HEK293 (cell line): ENCODE data around the gene EPHB1.

Experiments
- CTCF ChIP-seq: fragments of 450-650 bp; formaldehyde crosslinking; IDR thresholded peaks from 2 replicates; pipeline ENCODE4 v1.5.1; 2016; ENCODE audit warnings: missing biosample characterization, missing genetic modification characterization
- KLF9 ChIP-seq: fragments of 450-650 bp; formaldehyde crosslinking; IDR thresholded peaks from 2 replicates; pipeline ENCODE4 v1.5.1; 2016; ENCODE audit warnings: missing biosample characterization, missing genetic modification characterization, low read depth
- ZNF112 ChIP-seq: fragments of 450-650 bp; formaldehyde crosslinking; IDR thresholded peaks from 2 replicates; pipeline ENCODE4 v1.5.0; 2017; ENCODE audit warnings: missing biosample characterization, missing genetic modification characterization
- ZNF239 ChIP-seq: fragments of 450-650 bp; formaldehyde crosslinking; IDR thresholded peaks from 2 replicates; pipeline ENCODE4 v1.5.1; 2016; ENCODE audit warnings: missing biosample characterization, missing genetic modification characterization
- ZNF24 ChIP-seq: fragments of 450-650 bp; formaldehyde crosslinking; IDR thresholded peaks from 2 replicates; pipeline ENCODE4 v1.5.1; 2016; ENCODE audit warnings: missing biosample characterization, missing genetic modification characterization
- ZNF341 ChIP-seq: fragments of 450-650 bp; formaldehyde crosslinking; IDR thresholded peaks from 2 replicates; pipeline ENCODE4; 2016; ENCODE audit warnings: low read depth, missing biosample characterization, missing genetic modification characterization
- ZNF449 ChIP-seq: fragments of 450-650 bp; formaldehyde crosslinking; IDR thresholded peaks from 2 replicates; pipeline ENCODE4 v1.5.1; 2017; ENCODE audit warnings: missing biosample characterization, mild to moderate bottlenecking, missing genetic modification characterization, moderate library complexity
- ZNF629 ChIP-seq: fragments of 450-650 bp; formaldehyde crosslinking; IDR thresholded peaks from 2 replicates; pipeline ENCODE4 v1.5.1; 2017; ENCODE audit warnings: missing biosample characterization, missing genetic modification characterization
- ZNF76 ChIP-seq: fragments of 450-650 bp; formaldehyde crosslinking; IDR thresholded peaks from 2 replicates; pipeline ENCODE4; 2016; ENCODE audit warnings: low read depth, missing biosample characterization, missing genetic modification characterization, borderline replicate concordance
- ZNF785 ChIP-seq: fragments of 450-650 bp; formaldehyde crosslinking; IDR thresholded peaks from 2 replicates; pipeline ENCODE4 v1.5.1; 2016; ENCODE audit warnings: missing biosample characterization, missing genetic modification characterization
- ZSCAN18 ChIP-seq: fragments of 450-650 bp; formaldehyde crosslinking; IDR thresholded peaks from 2 replicates; pipeline ENCODE4 v1.5.1; 2016; ENCODE audit warnings: missing biosample characterization, missing genetic modification characterization
- TF ChIP-seq, protein P1 (sequence below): fragments of 450-650 bp; formaldehyde crosslinking; IDR thresholded peaks from 2 replicates; pipeline ENCODE4 v1.5.1; 2016; ENCODE audit warnings: missing biosample characterization, missing genetic modification characterization

DNA sequence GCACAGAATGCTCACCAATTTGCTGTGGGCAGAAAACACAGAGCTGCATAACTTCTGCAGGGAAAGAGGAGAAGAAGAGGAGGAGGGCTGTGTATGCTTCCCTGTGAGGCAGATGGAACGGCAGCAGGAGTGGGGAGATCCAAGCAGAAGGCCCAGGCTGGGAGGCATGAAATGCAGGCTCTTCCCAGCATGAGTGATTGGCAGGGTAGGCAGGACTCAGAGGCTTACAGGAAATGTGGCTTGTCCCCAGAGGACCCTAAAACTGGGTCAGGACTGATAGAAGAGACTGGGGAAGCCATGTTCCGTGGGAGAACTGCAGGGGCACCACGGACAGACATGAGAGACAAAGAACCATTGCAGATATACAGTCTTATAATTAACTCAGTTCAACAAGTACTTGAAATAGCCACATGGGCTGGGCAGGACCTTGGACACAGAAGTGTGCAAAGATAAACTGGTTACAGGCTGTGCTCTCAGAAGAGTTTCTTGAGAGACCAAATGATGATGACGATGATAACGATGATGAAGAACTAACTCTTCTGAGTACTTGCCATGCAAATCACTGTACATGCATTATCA lies 286.9 kb downstream of the EPHB1 start:
- no peak for TF ChIP-seq CTCF (tag by site-specific recombination)
- TF ChIP-seq KLF9 (tag by site-specific recombination), result no peak
- TF ChIP-seq ZNF24 (tag by site-specific recombination), result no peak
- no peak for TF ChIP-seq ZNF76 (tag by site-specific recombination)
- TF ChIP-seq, protein P1, sequence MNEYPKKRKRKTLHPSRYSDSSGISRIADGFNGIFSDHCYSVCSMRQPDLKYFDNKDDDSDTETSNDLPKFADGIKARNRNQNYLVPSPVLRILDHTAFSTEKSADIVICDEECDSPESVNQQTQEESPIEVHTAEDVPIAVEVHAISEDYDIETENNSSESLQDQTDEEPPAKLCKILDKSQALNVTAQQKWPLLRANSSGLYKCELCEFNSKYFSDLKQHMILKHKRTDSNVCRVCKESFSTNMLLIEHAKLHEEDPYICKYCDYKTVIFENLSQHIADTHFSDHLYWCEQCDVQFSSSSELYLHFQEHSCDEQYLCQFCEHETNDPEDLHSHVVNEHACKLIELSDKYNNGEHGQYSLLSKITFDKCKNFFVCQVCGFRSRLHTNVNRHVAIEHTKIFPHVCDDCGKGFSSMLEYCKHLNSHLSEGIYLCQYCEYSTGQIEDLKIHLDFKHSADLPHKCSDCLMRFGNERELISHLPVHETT (tag by site-specific recombination), result no peak
- TF ChIP-seq ZNF449 (tag by site-specific recombination), result no peak
- no peak for TF ChIP-seq ZNF112
- no peak for TF ChIP-seq ZSCAN18 (tag by site-specific recombination)
- TF ChIP-seq ZNF629 (tag by site-specific recombination), result no peak
- TF ChIP-seq ZNF239 (tag by site-specific recombination), result no peak
- TF ChIP-seq ZNF341 (tag by site-specific recombination), result no peak
- TF ChIP-seq ZNF785 (tag by site-specific recombination), result no peak
